GM12891 (cell line): ENCODE results near the gene LYPLAL1.

Experiments used
- PAX5 ChIP-seq: IDR thresholded peaks from 2 replicates; pipeline ENCODE4 v1.6.1; 2011; ENCODE audit warnings: low read length, moderate library complexity, mild to moderate bottlenecking; ENCODE audit not compliant: insufficient read depth, severe bottlenecking
- POLR2A ChIP-seq: IDR thresholded peaks from 2 replicates; pipeline ENCODE4 v1.6.1; 2011; ENCODE audit warnings: low read depth, low read length, control low read depth
- POLR2AphosphoS5 ChIP-seq: IDR thresholded peaks from 2 replicates; pipeline ENCODE4 v1.6.1; 2011; ENCODE audit warnings: low read depth, low read length, control low read depth
- POU2F2 ChIP-seq: IDR thresholded peaks from 2 replicates; pipeline ENCODE4 v1.6.1; 2011; ENCODE audit warnings: low read depth, mild to moderate bottlenecking, control low read depth, low read length, moderate library complexity
- SPI1 ChIP-seq: IDR thresholded peaks from 2 replicates; pipeline ENCODE4 v1.6.1; 2011; ENCODE audit warnings: low read depth, low read length, control low read depth
- TAF1 ChIP-seq: IDR thresholded peaks from 2 replicates; pipeline ENCODE4 v1.6.1; 2011; ENCODE audit warnings: low read depth, low read length, control low read depth

DNA sequence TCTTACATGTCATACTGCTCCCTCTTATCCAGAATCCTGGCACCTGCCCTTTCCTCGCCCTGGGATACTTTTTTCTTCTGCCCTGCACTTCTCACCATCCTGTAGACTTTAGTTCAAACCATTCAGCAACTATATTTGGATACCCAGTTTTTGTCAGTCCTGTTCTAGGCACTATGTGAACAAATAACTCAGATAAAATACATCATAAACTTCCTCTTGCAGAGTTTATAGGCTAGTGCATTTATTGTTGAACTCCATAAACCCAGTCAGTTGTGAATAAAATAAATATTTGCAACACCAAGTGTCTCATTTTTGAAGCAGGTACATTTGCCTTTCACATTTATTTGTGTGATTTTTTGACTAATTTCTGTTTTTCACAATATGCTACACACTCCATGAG lies 4.3 kb downstream of the LYPLAL1 start:
- TF ChIP-seq POLR2A (no peak), POLR2AphosphoS5 (no peak), TAF1 (no peak), PAX5 (no peak), SPI1 (no peak), POU2F2 (no peak)
